ENCODE data around the gene RASSF3.

Gene RASSF3

DNA sequence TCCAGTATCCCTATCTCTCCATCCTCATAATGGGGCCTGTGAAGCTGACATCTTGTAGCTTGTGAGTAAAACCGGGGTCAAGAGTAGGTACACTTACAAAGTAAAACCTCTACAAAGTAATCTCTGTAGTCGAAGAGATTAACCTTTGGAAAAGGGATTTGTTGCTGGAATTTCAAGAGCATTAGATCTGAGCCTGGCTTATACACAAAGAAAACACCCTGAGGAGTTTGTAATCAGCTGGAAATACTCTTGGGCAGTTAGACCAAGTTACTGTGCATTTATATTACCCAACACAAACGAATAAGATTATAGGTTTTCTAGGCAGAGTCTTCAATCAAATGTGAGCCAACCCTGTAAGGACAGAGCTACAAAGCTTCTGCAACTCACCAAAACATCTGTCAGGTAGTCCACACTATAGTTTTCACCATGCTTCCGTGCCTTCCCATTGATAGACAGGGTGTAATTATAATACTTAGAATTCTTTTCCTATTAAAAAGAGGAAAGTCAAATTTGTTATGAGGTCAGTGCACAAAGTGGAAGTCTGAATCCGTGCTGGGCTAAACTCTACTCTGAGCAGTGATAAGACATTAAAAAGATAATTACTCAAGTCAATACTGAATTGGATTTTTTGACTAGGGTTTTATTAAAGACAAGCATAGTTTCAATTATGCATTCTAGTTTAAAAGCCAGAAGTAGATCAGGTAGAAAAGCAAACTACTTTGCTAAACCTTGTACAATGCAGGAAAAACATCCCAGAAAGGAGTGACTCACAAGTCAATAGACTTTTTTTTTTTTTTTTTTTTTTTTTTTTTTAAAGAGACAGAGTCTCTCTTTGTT lies 134.3 kb downstream of the RASSF3 start:
- H3K9me3 Mint-ChIP-seq = no peaks in the 10 kb centered on the region
- H3K4me1 Mint-ChIP-seq (ENCODE audit: low read depth) = no peaks in the 10 kb centered on the region
- H3K27me3 Mint-ChIP-seq = no peaks in the 10 kb centered on the region
- H3K4me3 Mint-ChIP-seq = no peak overlapping the region
- no peak overlapping the region for H3K27ac Mint-ChIP-seq
- H3K36me3 Mint-ChIP-seq (ENCODE audit: low read depth) = peaks cover 61% of the 10 kb centered on the region

DNA sequence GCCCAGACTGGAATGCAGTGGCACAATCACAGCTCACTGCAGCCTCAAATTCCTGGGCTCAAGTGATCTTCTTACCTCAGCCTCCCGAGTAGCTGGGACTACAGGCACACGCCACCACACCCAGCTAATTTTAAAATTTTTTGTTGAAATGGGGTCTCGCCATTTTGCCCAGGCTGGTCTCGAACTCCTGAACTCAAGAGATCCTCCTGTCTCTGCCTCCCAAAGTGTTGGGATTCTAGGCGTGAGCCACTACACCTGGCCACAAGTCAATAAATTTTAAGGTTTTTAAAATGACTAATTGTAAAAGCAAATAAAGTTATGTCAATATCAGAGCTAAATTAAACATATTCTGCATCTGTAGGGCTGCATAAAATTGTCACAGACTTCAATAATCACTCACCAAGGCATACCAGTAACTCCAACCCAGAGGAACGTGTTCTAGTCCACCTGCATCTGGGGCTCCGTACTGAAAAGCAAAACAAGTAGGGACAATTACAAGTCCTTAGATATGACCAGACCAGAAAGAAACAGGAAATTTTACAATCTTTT lies 135.0 kb downstream of the RASSF3 start:
- no peak overlapping the region for H3K27ac Mint-ChIP-seq
- no peak overlapping the region for H3K4me3 Mint-ChIP-seq
- no peaks in the 10 kb centered on the region for H3K4me1 Mint-ChIP-seq (ENCODE audit: low read depth)
- no peaks in the 10 kb centered on the region for H3K27me3 Mint-ChIP-seq
- H3K36me3 Mint-ChIP-seq (ENCODE audit: low read depth) = peaks cover 56% of the 10 kb centered on the region
- H3K9me3 Mint-ChIP-seq = no peaks in the 10 kb centered on the region

DNA sequence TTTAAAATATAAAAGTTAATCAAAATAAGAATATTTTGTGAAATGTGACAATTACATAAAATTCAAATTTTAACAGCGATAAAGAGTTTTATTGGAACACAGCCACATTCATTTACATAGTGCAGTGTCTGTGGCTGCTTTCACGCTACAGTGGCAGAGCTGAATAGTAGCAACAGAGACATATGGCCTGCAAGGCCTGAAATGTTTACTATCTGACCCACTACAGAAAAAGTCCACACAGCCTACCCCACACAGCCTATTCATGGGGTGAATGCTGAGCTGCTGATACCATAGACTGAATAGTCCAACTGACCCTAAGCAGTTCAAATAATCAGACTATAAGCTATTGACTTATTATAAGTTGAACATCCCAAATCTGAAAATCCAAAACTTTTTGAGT lies 135.7 kb downstream of the RASSF3 start:
- Mint-ChIP-seq H3K27ac (no peak overlapping the region), H3K4me3 (no peak overlapping the region), H3K4me1 (ENCODE audit: low read depth) (no peaks in the 10 kb centered on the region), H3K27me3 (no peaks in the 10 kb centered on the region), H3K9me3 (no peaks in the 10 kb centered on the region), H3K36me3 (ENCODE audit: low read depth) (peaks cover 51% of the 10 kb centered on the region)

DNA sequence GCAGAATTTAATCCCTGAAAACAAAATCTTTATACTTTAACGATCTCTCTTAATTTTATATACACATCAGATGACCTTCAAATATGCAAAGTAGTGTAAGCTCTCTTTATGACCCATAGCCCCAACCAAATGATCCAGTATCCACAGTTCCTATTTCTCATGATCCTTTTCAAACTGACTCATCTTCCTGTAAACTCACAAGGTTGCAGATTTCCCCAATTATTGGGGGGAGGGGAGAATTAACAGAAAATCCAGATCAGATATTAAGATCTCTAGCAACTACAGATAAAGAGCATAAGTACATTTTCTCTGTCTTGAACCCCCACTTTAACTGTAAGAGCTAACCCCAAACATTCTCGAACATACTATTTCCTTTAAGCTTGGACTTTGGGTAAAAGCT lies 136.4 kb downstream of the RASSF3 start:
- Mint-ChIP-seq H3K4me1 (ENCODE audit: low read depth) (no peaks in the 10 kb centered on the region), H3K27ac (no peak overlapping the region), H3K4me3 (no peak overlapping the region), H3K9me3 (no peaks in the 10 kb centered on the region), H3K36me3 (ENCODE audit: low read depth) (peaks cover 56% of the 10 kb centered on the region), H3K27me3 (no peaks in the 10 kb centered on the region)
